Activated CD4-positive, alpha-beta memory T cell treated with anti-CD3 and anti-CD28 coated beads for 36 hours (primary cell): ENCODE measurements around the gene MKI67. TPM values are rescaled to one million over a fixed set of nuclear protein-coding genes. Genes with fewer than 3 reads are reported as not detected.
"Not testable (repeated sequence)": the region's sequence is repeated elsewhere in the genome, so short reads cannot be mapped to it uniquely, and the experiment has no call there.

Experiments used
- CTCF ChIA-PET: fragments of 350-600 bp; sonication (Branson Sonifier 250); formaldehyde crosslinking; loops from one replicate; lab custom pipeline; 2021; ENCODE audit warnings: antibody characterized with exemption, inconsistent platforms; lab: Charles Lee
- POLR2A ChIA-PET: fragments of 350-600 bp; sonication (Branson Sonifier 250); formaldehyde crosslinking; loops from one replicate; lab custom pipeline; 2021; ENCODE audit warnings: antibody characterized with exemption; lab: Charles Lee
- DNase-seq: peaks from one replicate; pipeline ENCODE4 v3.0.0-alpha.2; 2020
- H3K27ac Mint-ChIP-seq: one replicate; pipeline ENCODE4 v1.8.0; 2021; ENCODE audit warnings: mixed read lengths
- H3K27me3 Mint-ChIP-seq: one replicate; pipeline ENCODE4 v1.8.0; 2021; ENCODE audit warnings: mixed read lengths
- H3K36me3 Mint-ChIP-seq: one replicate; pipeline ENCODE4 v1.8.0; 2021; ENCODE audit warnings: mixed read lengths
- H3K4me1 Mint-ChIP-seq: one replicate; pipeline ENCODE4 v1.8.0; 2021; ENCODE audit warnings: low read depth, mixed read lengths
- H3K4me3 Mint-ChIP-seq: one replicate; pipeline ENCODE4 v1.8.0; 2021; ENCODE audit warnings: mild to moderate bottlenecking, mixed read lengths
- H3K9me3 Mint-ChIP-seq: one replicate; pipeline ENCODE4 v1.8.0; 2021; ENCODE audit warnings: mixed read lengths
- intact Hi-C: fragments of 100-400 bp; cut with micrococcal nuclease; formaldehyde crosslinking; loops from one replicate; pipeline ENCODE4 v1.15.1; 2023
- total RNA-seq, 2 experiments: library from RNA; stranded (reverse); gene quantifications; one replicate each; pipeline ENCODE4 v1.2.3, GENCODE V29; 2021

MKI67 gene
- total RNA-seq, 2 experiments from 2014 or later: 223 to 241 TPM

- no peak overlapping the region for H3K27ac Mint-ChIP-seq
- DNase-seq: no peak
- H3K9me3 Mint-ChIP-seq: no peaks in the 10 kb centered on the region
- POLR2A ChIA-PET: interaction anchor here (0.5 to 0.8 kb wide), 3 partner anchors 13 to 103 kb away, joined by 3 read pairs; partner anchors contain the start of gene MKI67
- CTCF ChIA-PET: interaction anchor here (1.0 kb wide), 1 partner anchor 7 kb away, joined by 3 read pairs; no protein-coding TSS in a partner anchor
- H3K4me3 Mint-ChIP-seq: no peak overlapping the region
- no peaks in the 10 kb centered on the region for H3K27me3 Mint-ChIP-seq
- H3K4me1 Mint-ChIP-seq: peaks cover 12% of the 10 kb centered on the region
- intact Hi-C loops: no loop called here
- peaks cover 48% of the 10 kb centered on the region for H3K36me3 Mint-ChIP-seq
These were observed 23.0 kb downstream of the MKI67 start for GRCh38 chr10:128103229-128103714.

- Mint-ChIP-seq H3K27me3 (no peaks in the 10 kb centered on the region), H3K4me3 (no peak overlapping the region), H3K27ac (no peak overlapping the region)
These were observed 23.6 kb downstream of the MKI67 start for GRCh38 chr10:128102480-128103228.

GRCh38 chr10:128101901-128102300 is 24.3 kb downstream of the MKI67 start:
- intact Hi-C loops: no loop called here
- ChIA-PET CTCF (no interaction called here), POLR2A (no interaction called here)
- H3K4me3 Mint-ChIP-seq: no peak overlapping the region
- H3K27ac Mint-ChIP-seq: no peak overlapping the region
- H3K27me3 Mint-ChIP-seq: no peaks in the 10 kb centered on the region
- peaks cover 59% of the 10 kb centered on the region for H3K36me3 Mint-ChIP-seq
- DNase-seq: no peak
- H3K9me3 Mint-ChIP-seq: no peaks in the 10 kb centered on the region
- H3K4me1 Mint-ChIP-seq: peaks cover 14% of the 10 kb centered on the region

More at GRCh38 chr10:128102480-128103228, 23.6 kb downstream of the MKI67 start:
- Mint-ChIP-seq H3K36me3 (peaks cover 54% of the 10 kb centered on the region), H3K4me1 (peaks cover 12% of the 10 kb centered on the region), H3K9me3 (no peaks in the 10 kb centered on the region)
- DNase-seq: no peak
- CTCF ChIA-PET: no interaction called here
- POLR2A ChIA-PET: interaction anchor here (0.8 kb wide), 1 partner anchor 14 kb away, joined by 3 read pairs; no protein-coding TSS in a partner anchor
- intact Hi-C loops: no loop called here

- POLR2A ChIA-PET: no interaction called here
- no peaks in the 10 kb centered on the region for H3K9me3 Mint-ChIP-seq
- H3K4me1 Mint-ChIP-seq: peaks cover 32% of the 10 kb centered on the region
- CTCF ChIA-PET: no interaction called here
- no peak overlapping the region for H3K27ac Mint-ChIP-seq
- H3K27me3 Mint-ChIP-seq: no peaks in the 10 kb centered on the region
- DNase-seq: no peak
- H3K4me3 Mint-ChIP-seq: no peak overlapping the region
- peaks cover 68% of the 10 kb centered on the region for H3K36me3 Mint-ChIP-seq
- intact Hi-C loops: no loop called here
These were observed 26.3 kb downstream of the MKI67 start for GRCh38 chr10:128099901-128100300.

- ChIA-PET POLR2A (no interaction called here), CTCF (interaction anchor here (1.1 kb wide), 1 partner anchor 63 kb away, joined by 3 read pairs; no protein-coding TSS in a partner anchor)
- no peak for DNase-seq
- intact Hi-C loops: no loop called here
- peaks cover 24% of the 10 kb centered on the region for H3K4me1 Mint-ChIP-seq
- H3K27me3 Mint-ChIP-seq: no peaks in the 10 kb centered on the region
- no peaks in the 10 kb centered on the region for H3K9me3 Mint-ChIP-seq
- peaks cover 63% of the 10 kb centered on the region for H3K36me3 Mint-ChIP-seq
- H3K27ac Mint-ChIP-seq: no peak overlapping the region
- H3K4me3 Mint-ChIP-seq: no peak overlapping the region
These were observed 27.6 kb downstream of the MKI67 start for GRCh38 chr10:128098631-128099030.

- Mint-ChIP-seq H3K27me3 (no peaks in the 10 kb centered on the region), H3K4me1 (peaks cover 21% of the 10 kb centered on the region), H3K36me3 (peaks cover 57% of the 10 kb centered on the region), H3K27ac (no peak overlapping the region), H3K4me3 (no peak overlapping the region), H3K9me3 (no peaks in the 10 kb centered on the region)
- intact Hi-C loops: no loop called here
- no peak for DNase-seq
- ChIA-PET POLR2A (no interaction called here), CTCF (no interaction called here)
These were observed 28.4 kb downstream of the MKI67 start for GRCh38 chr10:128097783-128098182.

GRCh38 chr10:128096486-128097199 is 29.6 kb downstream of the MKI67 start:
- intact Hi-C loops: no loop called here
- no peaks in the 10 kb centered on the region for H3K9me3 Mint-ChIP-seq
- CTCF ChIA-PET: interaction anchor here (1.0 kb wide), 1 partner anchor 7 kb away, joined by 3 read pairs; no protein-coding TSS in a partner anchor
- H3K27ac Mint-ChIP-seq: peak overlapping the region; percentile 69
- H3K4me1 Mint-ChIP-seq: peaks cover 21% of the 10 kb centered on the region
- H3K4me3 Mint-ChIP-seq: no peak overlapping the region
- DNase-seq: no peak
- H3K27me3 Mint-ChIP-seq: no peaks in the 10 kb centered on the region
- H3K36me3 Mint-ChIP-seq: peaks cover 49% of the 10 kb centered on the region
- POLR2A ChIA-PET: interaction anchor here (0.7 to 2.6 kb wide), 2 partner anchors 27 to 29 kb away, joined by 3 to 9 read pairs; partner anchors contain the start of gene MKI67

- no peak overlapping the region for H3K4me3 Mint-ChIP-seq
These were observed 30.3 kb downstream of the MKI67 start for GRCh38 chr10:128095753-128096469.

GRCh38 chr10:128095027-128095752 is 31.0 kb downstream of the MKI67 start:
- H3K27ac Mint-ChIP-seq: peak overlapping the region; percentile 38
- H3K9me3 Mint-ChIP-seq: no peaks in the 10 kb centered on the region
- H3K36me3 Mint-ChIP-seq: peaks cover 38% of the 10 kb centered on the region
- peak; percentile 75 for DNase-seq
- intact Hi-C loops: loop anchor here (1.0 kb wide), 1 partner anchor 31 kb away; the partner anchor contains the start of gene MKI67
- H3K4me3 Mint-ChIP-seq: no peak overlapping the region
- no peaks in the 10 kb centered on the region for H3K27me3 Mint-ChIP-seq
- peaks cover 21% of the 10 kb centered on the region for H3K4me1 Mint-ChIP-seq
- ChIA-PET CTCF (interaction anchor here (0.9 to 1.1 kb wide), 3 partner anchors 9 to 54 kb away, joined by 3 read pairs; no protein-coding TSS in a partner anchor), POLR2A (interaction anchor here (1.2 to 2.6 kb wide), 3 partner anchors 27 to 47 kb away, joined by 3 to 9 read pairs (median 4); partner anchors contain the start of gene MKI67)

More at GRCh38 chr10:128095753-128096469, 30.3 kb downstream of the MKI67 start:
- CTCF ChIA-PET: interaction anchor here (0.9 to 1.1 kb wide), 3 partner anchors 8 to 53 kb away, joined by 3 read pairs; no protein-coding TSS in a partner anchor
- Mint-ChIP-seq H3K27ac (peak overlapping the region; percentile 69), H3K9me3 (no peaks in the 10 kb centered on the region), H3K27me3 (no peaks in the 10 kb centered on the region), H3K36me3 (peaks cover 43% of the 10 kb centered on the region), H3K4me1 (peaks cover 21% of the 10 kb centered on the region)
- intact Hi-C loops: loop anchor here (1.0 kb wide), 1 partner anchor 30 kb away; the partner anchor contains the start of gene MKI67
- POLR2A ChIA-PET: interaction anchor here (0.7 to 2.6 kb wide), 3 partner anchors 26 to 30 kb away, joined by 3 to 9 read pairs (median 3); partner anchors contain the start of gene MKI67
- peak; percentile 50 for DNase-seq

- H3K27ac Mint-ChIP-seq: not testable (repeated sequence)
These were observed 31.6 kb downstream of the MKI67 start for GRCh38 chr10:128094596-128094995.

More at GRCh38 chr10:128094596-128094995, 31.6 kb downstream of the MKI67 start:
- peaks cover 21% of the 10 kb centered on the region for H3K4me1 Mint-ChIP-seq
- intact Hi-C loops, DNase-seq, H3K4me3 Mint-ChIP-seq, H3K27me3 Mint-ChIP-seq, CTCF ChIA-PET, H3K9me3 Mint-ChIP-seq: not testable (repeated sequence)
- POLR2A ChIA-PET: interaction anchor here (1.2 to 2.6 kb wide), 3 partner anchors 28 to 47 kb away, joined by 3 to 9 read pairs (median 4); partner anchors contain the start of gene MKI67
- peaks cover 34% of the 10 kb centered on the region for H3K36me3 Mint-ChIP-seq
